IMR-90 (cell line): Measurements from ENCODE around the gene IQSEC1. TPM values are rescaled to one million over a fixed set of nuclear protein-coding genes. Genes with fewer than 3 reads are reported as not detected.

Experiments used
- ATAC-seq: fragments of 200-7000 bp; cut with Tn5 transposase; 2 replicates; pipeline ENCODE4 v1.9.1; 2020; ENCODE audit warnings: low read depth, mild to moderate bottlenecking, moderate library complexity
- BruUV-seq: library from RNA; stranded (reverse); fragments of 400-500 nt; replicated peaks from 2 replicates; lab custom pipeline; 2021; lab: Mats Ljungman, UMichigan
- CTCF ChIA-PET: fragments of 300-600 bp; formaldehyde crosslinking; extraction: SDS; loops from one replicate; lab custom pipeline; 2021; ENCODE audit warnings: antibody characterized with exemption; lab: Yijun Ruan, JAX
- POLR2A ChIA-PET: fragments of 300-600 bp; sonication (Branson Sonifier 250); formaldehyde crosslinking; loops from one replicate; lab custom pipeline; 2022; ENCODE audit warnings: antibody characterized with exemption; ENCODE audit not compliant: unreplicated experiment; lab: Charles Lee
- DNase-seq: peaks from one replicate; pipeline ENCODE4 v3.0.0; 2013
- H2AFZ ChIP-seq: replicated peaks from 2 replicates; pipeline ENCODE3; 2013; ENCODE audit warnings: low read length, mild to moderate bottlenecking; ENCODE audit not compliant: poor library complexity
- H2AK5ac ChIP-seq: 2 replicates; pipeline ENCODE4 v1.6.1; 2013; ENCODE audit warnings: low read depth, low read length, inconsistent platforms
- H2AK9ac ChIP-seq: replicated peaks from 2 replicates; pipeline ENCODE3; 2013; ENCODE audit warnings: mild to moderate bottlenecking, low read depth, low read length, moderate library complexity; ENCODE audit not compliant: poor library complexity
- H2BK120ac ChIP-seq: 2 replicates; pipeline ENCODE4 v1.6.1; 2013; ENCODE audit warnings: low read depth, low read length, inconsistent platforms
- H2BK15ac ChIP-seq: 3 replicates; pipeline ENCODE4 v1.6.1; 2013; ENCODE audit warnings: low read depth, low read length, inconsistent platforms
- H2BK20ac ChIP-seq: 2 replicates; pipeline ENCODE4 v1.6.1; 2013; ENCODE audit warnings: low read depth, mild to moderate bottlenecking, inconsistent platforms, low read length, moderate library complexity
- H2BK5ac ChIP-seq: 2 replicates; pipeline ENCODE4 v1.6.1; 2013; ENCODE audit warnings: mild to moderate bottlenecking, low read depth, low read length, inconsistent platforms; ENCODE audit not compliant: poor library complexity, severe bottlenecking
- H3K14ac ChIP-seq: replicated peaks from 2 replicates; pipeline ENCODE4 v1.6.1; 2013; ENCODE audit warnings: low read depth, low read length, inconsistent platforms
- H3K18ac ChIP-seq: 2 replicates; pipeline ENCODE4 v1.6.1; 2013; ENCODE audit warnings: low read depth, low read length, control low read depth
- H3K23ac ChIP-seq: 2 replicates; pipeline ENCODE4 v1.6.1; 2013; ENCODE audit warnings: low read depth, low read length, inconsistent platforms
- H3K27ac ChIP-seq: 2 replicates; pipeline ENCODE4 v1.5.1; 2013; ENCODE audit warnings: mild to moderate bottlenecking, control low read depth, low read length; ENCODE audit not compliant: insufficient read depth
- H3K27me3 ChIP-seq: 2 replicates; pipeline ENCODE4 v1.6.1; 2013; ENCODE audit warnings: low read length; ENCODE audit not compliant: control insufficient read depth, insufficient read depth
- H3K36me3 ChIP-seq: 2 replicates; pipeline ENCODE4 v1.6.1; 2013; ENCODE audit warnings: low read length, mixed read lengths; ENCODE audit not compliant: control insufficient read depth, insufficient read depth
- H3K4ac ChIP-seq: 2 replicates; pipeline ENCODE4 v1.6.1; 2013; ENCODE audit warnings: low read depth, low read length, inconsistent platforms
- H3K4me1 ChIP-seq: 2 replicates; pipeline ENCODE4 v1.6.1; 2013; ENCODE audit warnings: low read length, mixed read lengths; ENCODE audit not compliant: control insufficient read depth, insufficient read depth
- H3K4me2 ChIP-seq: 2 replicates; pipeline ENCODE4 v1.6.1; 2013; ENCODE audit warnings: low read depth, mild to moderate bottlenecking, control low read depth, low read length, moderate library complexity
- H3K4me3 ChIP-seq: 2 replicates; pipeline ENCODE4 v1.5.1; 2013; ENCODE audit warnings: low read depth, mild to moderate bottlenecking, control low read depth, low read length, moderate library complexity; ENCODE audit not compliant: insufficient read depth
- H3K56ac ChIP-seq: 2 replicates; pipeline ENCODE4 v1.6.1; 2013; ENCODE audit warnings: low read length, inconsistent platforms; ENCODE audit not compliant: insufficient read depth; ENCODE audit errors: extremely low read depth
- H3K79me1 ChIP-seq, 2 experiments: 2 replicates each; pipeline ENCODE4 v1.6.1; 2013; ENCODE audit warnings: low read length in 2 of 2, inconsistent platforms in 1 of 2, low read depth in 1 of 2
- H3K9ac ChIP-seq: 2 replicates; pipeline ENCODE4 v1.6.1; 2013; ENCODE audit warnings: low read depth, low read length, control low read depth
- H3K9me1 ChIP-seq: 2 replicates; pipeline ENCODE4 v1.6.1; 2013; ENCODE audit warnings: low read length, inconsistent platforms; ENCODE audit not compliant: insufficient read depth
- H3K9me3 ChIP-seq: 2 replicates; pipeline ENCODE4 v1.6.1; 2013; ENCODE audit warnings: low read length; ENCODE audit not compliant: control insufficient read depth, insufficient read depth
- H4K20me1 ChIP-seq: 2 replicates; pipeline ENCODE4 v1.6.1; 2013; ENCODE audit warnings: low read length, inconsistent platforms; ENCODE audit not compliant: insufficient read depth
- H4K5ac ChIP-seq: 2 replicates; pipeline ENCODE4 v1.6.1; 2013; ENCODE audit warnings: mild to moderate bottlenecking, low read depth, low read length, control low read depth
- H4K8ac ChIP-seq, 2 experiments: 2 replicates each; pipeline ENCODE4 v1.6.1; 2013; ENCODE audit warnings: low read depth in 2 of 2, low read length in 2 of 2, control low read depth in 1 of 2, inconsistent platforms in 1 of 2
- H4K91ac ChIP-seq: 2 replicates; pipeline ENCODE4 v1.6.1; 2013; ENCODE audit warnings: low read depth, low read length, inconsistent platforms; ENCODE audit not compliant: insufficient read depth
- CEBPB ChIP-seq: IDR thresholded peaks from 2 replicates; pipeline ENCODE4 v1.6.1; 2012; ENCODE audit warnings: low read depth, low read length, improper control_type of control experiment
- CHD1 ChIP-seq: IDR thresholded peaks from 2 replicates; pipeline ENCODE4 v1.6.1; 2012; ENCODE audit warnings: low read depth, low read length, improper control_type of control experiment
- ELK1 ChIP-seq: fragments of 150-350 bp; IDR thresholded peaks from 2 replicates; pipeline ENCODE4 v1.6.1; 2016; ENCODE audit warnings: low read depth, mild to moderate bottlenecking, low read length, moderate library complexity, borderline replicate concordance
- RAD21 ChIP-seq: IDR thresholded peaks from 2 replicates; pipeline ENCODE4 v1.6.1; 2012; ENCODE audit warnings: low read length, improper control_type of control experiment
- SMC3 ChIP-seq: fragments of 150-350 bp; IDR thresholded peaks from 2 replicates; pipeline ENCODE4 v1.6.1; 2016; ENCODE audit warnings: low read depth, mild to moderate bottlenecking, antibody characterized with exemption, low read length, moderate library complexity
- WGBS, 2 experiments: methylation state at CpG; one replicate each; pipeline versions ENCODE4 v1.1.5 to v1.1.7; 2013; ENCODE audit warnings: missing lambda C conversion rate in 2 of 2; ENCODE audit not compliant: insufficient read length in 1 of 2; ENCODE audit errors: extremely low coverage in 2 of 2; 5-methylcytosine and 5-hydroxymethylcytosine counted together
- dilution Hi-C: fragments of 300-500 bp; cut with HindIII; formaldehyde crosslinking; loops from one replicate; pipeline ENCODE4 v1.14.3; 2018; ENCODE audit warnings: low sequenced_read_pairs; ENCODE audit not compliant: unreplicated experiment
- in situ Hi-C: fragments of 300-500 bp; cut with MboI; formaldehyde crosslinking; loops from 3 replicates; pipeline ENCODE4 v1.14.3; 2019; ENCODE audit warnings: low sequenced_read_pairs, inconsistent platforms, mixed read lengths
- intact Hi-C: fragments of 100-400 bp; cut with micrococcal nuclease; formaldehyde crosslinking; loops from 2 replicates; pipeline ENCODE4 v1.10.0; 2022
- polyA plus RNA-seq, 3 experiments: library from polyadenylated mRNA; depleted of rRNA; stranded (reverse); fragments of >200 nt; gene quantifications; 2 replicates each; pipeline ENCODE4 v1.2.3, GENCODE V29; 2012; ENCODE audit warnings: low replicate concordance in 1 of 3
- total RNA-seq: library from RNA; depleted of rRNA; stranded (reverse); fragments of >200 nt; gene quantifications from 2 replicates; pipeline ENCODE4 v1.2.3, GENCODE V29; 2012

IQSEC1 gene
- total and polyA plus RNA-seq, 2 of the 4 experiments (the other 2 are of a cell fraction) = 5.9 to 11.9 TPM

- no peak overlapping the region for H3K18ac ChIP-seq
- 79% methylated on average over 5 of the region's 7 CpGs; no CpG with 5 or more reads in 1 of the 2 experiments for WGBS, 2 experiments
- H3K27me3 ChIP-seq = peaks cover 19% of the 10 kb centered on the region
- H3K9me3 ChIP-seq = no peaks in the 10 kb centered on the region
- TF ChIP-seq RAD21 (no peak), SMC3 (no peak), CHD1 (no peak), CEBPB (no peak), ELK1 (no peak)
- BruUV-seq = no TSS peak
- no peak overlapping the region for H3K14ac ChIP-seq
- H3K4me1 ChIP-seq = no peaks in the 10 kb centered on the region
- CTCF ChIA-PET = no interaction called here
- H3K27ac ChIP-seq = no peak overlapping the region
- H3K23ac ChIP-seq = no peak overlapping the region
- no peaks in the 10 kb centered on the region for H3K79me1 ChIP-seq
- DNase-seq (no peak), ATAC-seq (no peak)
- H4K20me1 ChIP-seq = no peaks in the 10 kb centered on the region
- POLR2A ChIA-PET = no interaction called here
- dilution Hi-C loops (no loop called here), in situ Hi-C loops (no loop called here), intact Hi-C loops (no loop called here)
- H3K56ac ChIP-seq = no peak overlapping the region
- H2AK5ac ChIP-seq = no peak overlapping the region
- H3K9ac ChIP-seq = no peak overlapping the region
- H3K9me1 ChIP-seq = no peaks in the 10 kb centered on the region
- no peak overlapping the region for H4K91ac ChIP-seq
- no peak overlapping the region for H2AK9ac ChIP-seq
- H2BK20ac ChIP-seq = no peak overlapping the region
- no peak overlapping the region for H3K4ac ChIP-seq
- no peak overlapping the region for H2AFZ ChIP-seq
- H2BK5ac ChIP-seq = no peak overlapping the region
- no peaks in the 10 kb centered on the region for H3K36me3 ChIP-seq
- no peak overlapping the region for H3K4me3 ChIP-seq
- H2BK15ac ChIP-seq = no peak overlapping the region
- H4K8ac ChIP-seq = no peak overlapping the region
- H2BK120ac ChIP-seq = no peak overlapping the region
- no peak overlapping the region for H4K5ac ChIP-seq
- H3K4me2 ChIP-seq = no peak overlapping the region
Measured at GRCh38 chr3:13009946-13010315, 63.3 kb downstream of the IQSEC1 start.
